ENCODE data around the gene OASL. TPM values are rescaled to one million over a fixed set of nuclear protein-coding genes. Genes with fewer than 3 reads are reported as not detected.

OASL gene
- total and polyA plus RNA-seq, 2 experiments from 2014 or later: 0.13 to 0.54 TPM

- in situ Hi-C loops (cut with MboI): no loop called here
- H2AFZ ChIP-seq: no peak overlapping the region
- H3K27me3 ChIP-seq (replicated peaks; ENCODE audit: insufficient read depth): no peaks in the 10 kb centered on the region
- H3K9me2 ChIP-seq (ENCODE audit: insufficient read depth): no peaks in the 10 kb centered on the region
- 71 to 73% methylated on average over 7 of the region's 7 CpGs for WGBS, 2 experiments (ENCODE audit: low coverage in 1 of 2, low lambda C conversion rate in 2 of 2, missing lambda C conversion rate in 2 of 2)
- H3K4me3 ChIP-seq: no peak overlapping the region
- no peak overlapping the region for H3K9ac ChIP-seq
- no peaks in the 10 kb centered on the region for H4K20me1 ChIP-seq (ENCODE audit: insufficient read depth)
- no peaks in the 10 kb centered on the region for H3K9me3 ChIP-seq (ENCODE audit: low read depth)
- no peaks in the 10 kb centered on the region for H3K36me3 ChIP-seq (ENCODE audit: low read depth)
- H3K79me2 ChIP-seq (ENCODE audit: insufficient read depth): no peaks in the 10 kb centered on the region
- H3K27ac ChIP-seq: no peak overlapping the region
- H3F3A ChIP-seq (ENCODE audit: insufficient read depth): no peaks in the 10 kb centered on the region
- no peak for DNase-seq
- no peak for TF ChIP-seq EZH2 (IDR thresholded peaks at IDR 0.05; ENCODE audit: insufficient read depth, poor library complexity, severe bottlenecking)
- TF ChIP-seq EZH2phosphoT487 (IDR thresholded peaks at IDR 0.05; ENCODE audit: insufficient read depth, low read depth): no peak
- H3K4me2 ChIP-seq (ENCODE audit: unreplicated experiment): no peak overlapping the region
- no peaks in the 10 kb centered on the region for H3K4me1 ChIP-seq (ENCODE audit: insufficient read depth)
Measured at GRCh38 chr12:120982659-120983058, 56.4 kb downstream of the OASL start.

DNA sequence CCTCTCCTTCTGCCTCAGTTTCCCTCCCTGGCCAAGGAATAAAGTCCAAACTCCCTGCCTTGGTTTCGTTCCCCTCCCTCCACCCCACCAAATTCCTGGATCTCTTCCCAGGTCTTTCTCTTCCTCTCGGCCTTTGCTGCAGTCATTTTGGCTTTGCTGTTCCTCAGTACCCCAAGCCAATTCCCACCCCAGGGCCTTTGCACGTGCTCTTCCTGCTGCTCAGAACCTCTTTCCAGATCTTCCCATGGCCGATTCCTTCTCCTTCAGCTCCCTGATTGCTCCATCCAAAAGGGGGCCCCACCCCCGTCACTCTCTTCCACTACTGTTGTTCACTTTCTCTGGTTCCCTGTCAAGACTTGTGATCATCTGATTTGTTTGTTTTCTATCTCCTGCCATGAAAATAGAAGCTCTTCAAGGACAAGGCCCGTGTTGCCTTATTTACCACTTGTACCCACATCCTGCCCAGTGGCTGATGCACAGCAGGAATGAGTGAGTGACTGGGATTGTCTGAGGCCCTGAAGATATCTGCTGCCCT is 57.6 kb downstream of the OASL start:
- H3K27me3 ChIP-seq (replicated peaks; ENCODE audit: insufficient read depth): no peaks in the 10 kb centered on the region
- no peaks in the 10 kb centered on the region for H4K20me1 ChIP-seq (ENCODE audit: insufficient read depth)
- H3K4me2 ChIP-seq (ENCODE audit: unreplicated experiment): no peak overlapping the region
- no peak overlapping the region for H3K27ac ChIP-seq
- DNase-seq: no peak
- no peaks in the 10 kb centered on the region for H3K9me3 ChIP-seq (ENCODE audit: low read depth)
- no peaks in the 10 kb centered on the region for H3K4me1 ChIP-seq (ENCODE audit: insufficient read depth)
- 52 to 54% methylated on average over 6 of the region's 6 CpGs for WGBS, 2 experiments (ENCODE audit: low coverage in 1 of 2, low lambda C conversion rate in 2 of 2, missing lambda C conversion rate in 2 of 2)
- no peaks in the 10 kb centered on the region for H3F3A ChIP-seq (ENCODE audit: insufficient read depth)
- H3K9me2 ChIP-seq (ENCODE audit: insufficient read depth): no peaks in the 10 kb centered on the region
- H2AFZ ChIP-seq: no peak overlapping the region
- in situ Hi-C loops (cut with MboI): no loop called here
- no peak overlapping the region for H3K9ac ChIP-seq
- H3K4me3 ChIP-seq: no peak overlapping the region
- TF ChIP-seq EZH2phosphoT487 (IDR thresholded peaks at IDR 0.05; ENCODE audit: insufficient read depth, low read depth) (no peak), EZH2 (IDR thresholded peaks at IDR 0.05; ENCODE audit: insufficient read depth, poor library complexity, severe bottlenecking) (no peak)
- H3K36me3 ChIP-seq (ENCODE audit: low read depth): no peaks in the 10 kb centered on the region
- no peaks in the 10 kb centered on the region for H3K79me2 ChIP-seq (ENCODE audit: insufficient read depth)

DNA sequence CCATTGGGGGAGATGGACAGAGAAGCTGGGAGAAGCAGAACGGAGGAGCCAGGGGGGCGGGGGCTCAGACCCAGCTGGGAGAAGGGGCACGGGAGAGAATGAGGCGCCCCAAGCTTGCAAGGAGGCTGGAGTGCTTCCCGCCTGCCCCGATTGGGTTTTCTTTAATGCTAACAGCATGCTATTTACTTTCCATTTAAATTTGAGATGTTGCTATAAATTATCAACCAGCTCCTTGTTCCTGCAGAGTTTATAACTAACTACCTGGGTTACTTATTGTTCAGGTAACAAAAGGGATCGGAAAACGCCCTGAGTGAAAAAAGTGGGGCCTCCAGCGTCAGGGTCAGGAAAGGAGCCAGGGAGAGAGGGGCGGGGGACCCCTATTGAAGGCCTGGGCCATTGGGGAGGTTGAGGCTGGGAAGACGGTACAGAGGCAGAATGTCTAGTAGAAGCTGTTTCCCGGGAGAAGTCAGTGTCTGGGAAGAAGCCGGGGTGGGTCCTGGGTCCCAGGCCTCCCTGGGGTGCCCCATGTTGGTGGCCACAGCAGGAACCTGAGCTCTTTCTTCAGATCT is 58.2 kb downstream of the OASL start:
- 56 to 58% methylated on average over 13 of the region's 13 CpGs for WGBS, 2 experiments (ENCODE audit: low coverage in 1 of 2, low lambda C conversion rate in 2 of 2, missing lambda C conversion rate in 2 of 2)
- Histone ChIP-seq H4K20me1 (ENCODE audit: insufficient read depth) (no peaks in the 10 kb centered on the region), H3K27ac (no peak overlapping the region), H3F3A (ENCODE audit: insufficient read depth) (no peaks in the 10 kb centered on the region), H3K4me3 (no peak overlapping the region), H3K27me3 (replicated peaks; ENCODE audit: insufficient read depth) (no peaks in the 10 kb centered on the region), H3K9me3 (ENCODE audit: low read depth) (no peaks in the 10 kb centered on the region), H3K4me1 (ENCODE audit: insufficient read depth) (no peaks in the 10 kb centered on the region), H3K9ac (no peak overlapping the region), H3K9me2 (ENCODE audit: insufficient read depth) (no peaks in the 10 kb centered on the region), H3K36me3 (ENCODE audit: low read depth) (no peaks in the 10 kb centered on the region), H2AFZ (no peak overlapping the region), H3K4me2 (ENCODE audit: unreplicated experiment) (no peak overlapping the region), H3K79me2 (ENCODE audit: insufficient read depth) (no peaks in the 10 kb centered on the region)
- DNase-seq: no peak
- in situ Hi-C loops (cut with MboI): no loop called here
- TF ChIP-seq EZH2 (IDR thresholded peaks at IDR 0.05; ENCODE audit: insufficient read depth, poor library complexity, severe bottlenecking): no peak
- TF ChIP-seq EZH2phosphoT487 (IDR thresholded peaks at IDR 0.05; ENCODE audit: insufficient read depth, low read depth): no peak

GRCh38 chr12:120979862-120980696 is 59.0 kb downstream of the OASL start:
- Histone ChIP-seq H3K4me1 (ENCODE audit: insufficient read depth) (no peaks in the 10 kb centered on the region), H3K36me3 (ENCODE audit: low read depth) (no peaks in the 10 kb centered on the region), H3K9me3 (ENCODE audit: low read depth) (no peaks in the 10 kb centered on the region), H4K20me1 (ENCODE audit: insufficient read depth) (no peaks in the 10 kb centered on the region), H3F3A (ENCODE audit: insufficient read depth) (no peaks in the 10 kb centered on the region), H2AFZ (no peak overlapping the region), H3K79me2 (ENCODE audit: insufficient read depth) (no peaks in the 10 kb centered on the region), H3K27ac (no peak overlapping the region), H3K4me2 (ENCODE audit: unreplicated experiment) (no peak overlapping the region), H3K4me3 (no peak overlapping the region), H3K9ac (no peak overlapping the region), H3K27me3 (replicated peaks; ENCODE audit: insufficient read depth) (no peaks in the 10 kb centered on the region), H3K9me2 (ENCODE audit: insufficient read depth) (no peaks in the 10 kb centered on the region)
- no peak for DNase-seq
- in situ Hi-C loops (cut with MboI): loop anchor here (10.0 kb wide), 1 partner anchor 395 kb away; the partner anchor contains the start of gene POP5
- 44 to 45% methylated on average over 8 to 11 of the region's 11 CpGs for WGBS, 2 experiments (ENCODE audit: low coverage in 1 of 2, low lambda C conversion rate in 2 of 2, missing lambda C conversion rate in 2 of 2)
- TF ChIP-seq EZH2 (IDR thresholded peaks at IDR 0.05; ENCODE audit: insufficient read depth, poor library complexity, severe bottlenecking) (no peak), EZH2phosphoT487 (IDR thresholded peaks at IDR 0.05; ENCODE audit: insufficient read depth, low read depth) (no peak)

All from GM23248 (cell line).